SU-DHL-6 (cell line): Measurements from ENCODE around the gene ZC2HC1B.

Experiments used
- H2AFZ ChIP-seq: fragments of 200-600 bp; sonication (generic); 2 replicates; pipeline ENCODE4 v1.6.1; 2014; ENCODE audit warnings: low read depth, mild to moderate bottlenecking, moderate library complexity, mixed read lengths, antibody characterized with exemption, low read length; ENCODE audit not compliant: severe bottlenecking
- H3F3A ChIP-seq: fragments of 200-600 bp; shearing (Covaris generic); 2 replicates; pipeline ENCODE4 v1.6.0; 2016; ENCODE audit warnings: antibody characterized with exemption, mild to moderate bottlenecking; ENCODE audit not compliant: insufficient read depth
- H3K27ac ChIP-seq: fragments of 200-600 bp; sonication (generic); 2 replicates; pipeline ENCODE4 v1.5.1; 2016; ENCODE audit warnings: low read depth, mild to moderate bottlenecking, low read length, moderate library complexity, mixed read lengths
- H3K27me3 ChIP-seq: fragments of 200-600 bp; sonication (generic), shearing (Covaris generic); 2 replicates; pipeline ENCODE4 v1.6.0; 2014; ENCODE audit warnings: mild to moderate bottlenecking, low read length
- H3K36me3 ChIP-seq: fragments of 200-600 bp; sonication (generic); 2 replicates; pipeline ENCODE4 v1.6.1; 2014; ENCODE audit warnings: mild to moderate bottlenecking, low read length, mixed read lengths
- H3K4me2 ChIP-seq: fragments of 300-600, 200-600 bp; shearing (Covaris generic), sonication (generic); 2 replicates; pipeline ENCODE4 v1.6.0; 2014; ENCODE audit warnings: low read length, low read depth, mild to moderate bottlenecking; ENCODE audit not compliant: poor library complexity, severe bottlenecking
- H3K4me3 ChIP-seq: fragments of 200-600 bp; sonication (generic); 2 replicates; pipeline ENCODE4 v1.5.1; 2014; ENCODE audit warnings: antibody characterized with exemption, low read length, mild to moderate bottlenecking, mixed read lengths; ENCODE audit not compliant: insufficient read depth, poor library complexity, severe bottlenecking
- H3K79me2 ChIP-seq: fragments of 200-600 bp; sonication (generic); 2 replicates; pipeline ENCODE4 v1.6.1; 2014; ENCODE audit warnings: mild to moderate bottlenecking, low read length, moderate library complexity; ENCODE audit not compliant: insufficient read depth
- H3K9ac ChIP-seq: fragments of 200-600 bp; sonication (generic); 2 replicates; pipeline ENCODE4 v1.7.0; 2014; ENCODE audit warnings: mild to moderate bottlenecking, low read length
- H3K9me2 ChIP-seq: fragments of 200-600 bp; sonication (generic); replicated peaks from 2 replicates; pipeline ENCODE4 v1.6.1; 2014; ENCODE audit warnings: low read length; ENCODE audit not compliant: insufficient read depth
- H3K9me3 ChIP-seq: fragments of 200-600 bp; sonication (generic); 2 replicates; pipeline ENCODE4 v1.6.1; 2014; ENCODE audit warnings: low read length, mixed read lengths; ENCODE audit not compliant: insufficient read depth
- H4K20me1 ChIP-seq: fragments of 200-600 bp; sonication (generic); 2 replicates; pipeline ENCODE4 v1.6.1; 2014; ENCODE audit warnings: low read depth, mild to moderate bottlenecking, antibody characterized with exemption, low read length, moderate library complexity, mixed read lengths
- CTCF ChIP-seq: fragments of 200-600 bp; sonication (generic); IDR thresholded peaks from one replicate; pipeline ENCODE4 v1.5.1; 2017; ENCODE audit warnings: antibody characterized with exemption, mild to moderate bottlenecking, low read length, moderate library complexity; ENCODE audit not compliant: insufficient read depth, poor library complexity, severe bottlenecking
- EZH2phosphoT487 ChIP-seq: fragments of 200-600 bp; sonication (generic), shearing (Covaris generic); conservative IDR thresholded peaks from 2 replicates; pipeline ENCODE4 v1.6.1; 2018; ENCODE audit warnings: mild to moderate bottlenecking, antibody characterized with exemption, low read length, moderate library complexity, mixed read lengths

ZC2HC1B gene

DNA sequence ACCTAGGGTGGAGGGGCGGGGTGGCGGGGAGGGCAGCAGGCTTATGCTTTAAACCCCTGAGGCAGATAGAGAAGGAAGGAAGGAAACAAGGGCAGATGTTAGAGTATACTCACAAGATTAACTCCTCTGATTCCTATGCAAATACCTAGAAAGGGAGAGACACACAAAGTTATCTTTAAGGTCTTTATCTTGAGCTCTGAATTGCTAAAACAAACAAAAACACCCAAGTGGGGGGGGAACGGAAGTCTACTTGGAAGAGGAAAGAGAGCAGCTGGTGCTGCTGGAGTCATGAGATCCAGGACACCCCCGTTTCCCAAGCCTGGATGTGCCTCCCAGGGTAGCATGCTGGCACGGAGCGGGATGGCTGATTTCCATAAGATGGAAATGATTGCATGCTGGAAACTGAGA lies 100.4 kb downstream of the ZC2HC1B start:
- no peaks in the 10 kb centered on the region for H4K20me1 ChIP-seq
- H3K4me3 ChIP-seq: no peak overlapping the region
- TF ChIP-seq EZH2phosphoT487: no peak
- no peak for TF ChIP-seq CTCF
- H3F3A ChIP-seq: no peaks in the 10 kb centered on the region
- H3K9me2 ChIP-seq: no peaks in the 10 kb centered on the region
- no peak overlapping the region for H2AFZ ChIP-seq
- H3K9ac ChIP-seq: no peak overlapping the region
- H3K9me3 ChIP-seq: no peaks in the 10 kb centered on the region
- H3K27me3 ChIP-seq: no peaks in the 10 kb centered on the region
- no peaks in the 10 kb centered on the region for H3K36me3 ChIP-seq
- H3K79me2 ChIP-seq: no peaks in the 10 kb centered on the region
- no peak overlapping the region for H3K27ac ChIP-seq
- no peak overlapping the region for H3K4me2 ChIP-seq

DNA sequence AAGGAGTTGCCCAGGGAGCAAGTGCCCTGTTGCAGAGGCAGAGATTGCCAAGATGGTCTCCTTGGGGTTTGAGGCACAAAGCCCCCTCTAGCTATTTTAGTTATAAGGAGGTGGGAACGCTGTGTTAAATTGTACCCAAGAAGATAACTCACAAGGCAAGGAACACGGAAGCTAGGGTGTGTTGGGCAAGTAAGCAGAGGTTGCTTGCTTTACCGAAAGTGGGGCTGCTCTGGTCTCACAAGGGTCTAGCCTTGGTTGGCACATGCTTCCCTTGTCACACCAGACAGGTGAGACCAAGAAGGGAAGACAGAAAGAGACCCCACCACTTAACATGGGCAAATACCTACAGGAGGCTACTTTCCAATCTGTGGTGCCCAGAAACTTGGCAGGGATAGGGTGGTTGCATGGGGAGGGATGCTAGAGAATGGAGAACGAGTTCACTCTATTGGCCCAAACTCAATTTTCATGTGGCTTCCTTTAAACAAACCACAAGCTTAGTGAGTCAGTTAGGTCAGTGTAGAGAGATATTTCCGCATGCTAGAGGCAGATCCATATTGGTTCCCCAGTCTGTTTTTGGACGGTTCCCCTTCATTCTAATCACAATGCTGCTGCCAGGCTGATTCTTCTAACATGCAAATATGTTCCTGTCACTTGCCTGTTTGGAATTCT lies 101.4 kb downstream of the ZC2HC1B start:
- Histone ChIP-seq H3K27ac (no peak overlapping the region), H3K36me3 (no peaks in the 10 kb centered on the region), H3K9me3 (no peaks in the 10 kb centered on the region), H3K9ac (no peak overlapping the region), H3K79me2 (no peaks in the 10 kb centered on the region), H3K4me3 (no peak overlapping the region), H3K9me2 (no peaks in the 10 kb centered on the region), H4K20me1 (no peaks in the 10 kb centered on the region), H3K4me2 (no peak overlapping the region), H2AFZ (no peak overlapping the region), H3K27me3 (no peaks in the 10 kb centered on the region), H3F3A (no peaks in the 10 kb centered on the region)
- TF ChIP-seq CTCF (no peak), EZH2phosphoT487 (no peak)

GRCh38 chr6:143966312-143966711 lies 102.0 kb downstream of the ZC2HC1B start:
- H3K27me3 ChIP-seq: no peaks in the 10 kb centered on the region
- H3K36me3 ChIP-seq: no peaks in the 10 kb centered on the region
- no peak overlapping the region for H2AFZ ChIP-seq
- no peak overlapping the region for H3K27ac ChIP-seq
- no peak overlapping the region for H3K9ac ChIP-seq
- no peaks in the 10 kb centered on the region for H3K79me2 ChIP-seq
- H3K4me2 ChIP-seq: no peak overlapping the region
- no peaks in the 10 kb centered on the region for H3F3A ChIP-seq
- no peaks in the 10 kb centered on the region for H3K9me2 ChIP-seq
- TF ChIP-seq CTCF: no peak
- no peak for TF ChIP-seq EZH2phosphoT487
- H3K4me3 ChIP-seq: no peak overlapping the region
- no peaks in the 10 kb centered on the region for H3K9me3 ChIP-seq
- no peaks in the 10 kb centered on the region for H4K20me1 ChIP-seq
